GM23338 (cell line): Measurements from ENCODE around the gene C11orf71. TPM values are rescaled to one million over a fixed set of nuclear protein-coding genes. Genes with fewer than 3 reads are reported as not detected.

Experiments
- ATAC-seq: fragments of 200-7000 bp; cut with Tn5 transposase; 3 replicates; pipeline ENCODE4 v1.9.1; 2020
- DNase-seq: peaks from one replicate; pipeline ENCODE4 v3.0.0-alpha.2; 2015; ENCODE audit warnings: low spot score
- H2AFZ ChIP-seq: fragments of 200-600 bp; sonication (generic); 2 replicates; pipeline ENCODE4 v1.8.0; 2016; ENCODE audit warnings: antibody characterized with exemption, mild to moderate bottlenecking, moderate library complexity
- H3F3A ChIP-seq: fragments of 200-600 bp; sonication (generic); replicated peaks from 2 replicates; pipeline ENCODE4 v1.8.0; 2017; ENCODE audit warnings: antibody characterized with exemption, mixed run types, low read depth
- H3K27ac ChIP-seq: fragments of 200-600 bp; sonication (generic); 2 replicates; pipeline ENCODE4 v1.6.1; 2016; ENCODE audit warnings: low read depth
- H3K27me3 ChIP-seq: fragments of 200-600 bp; sonication (generic); 2 replicates; pipeline ENCODE4 v1.8.0; 2016; ENCODE audit warnings: mild to moderate bottlenecking, mixed run types, moderate library complexity; ENCODE audit not compliant: insufficient read depth
- H3K36me3 ChIP-seq: fragments of 200-600 bp; sonication (generic); 2 replicates; pipeline ENCODE4 v1.8.0; 2016; ENCODE audit warnings: mild to moderate bottlenecking; ENCODE audit not compliant: insufficient read depth
- H3K4me1 ChIP-seq: fragments of 200-600 bp; sonication (generic); 2 replicates; pipeline ENCODE4 v1.8.0; 2016; ENCODE audit warnings: mild to moderate bottlenecking, moderate library complexity; ENCODE audit not compliant: insufficient read depth
- H3K4me2 ChIP-seq: fragments of 200-600 bp; sonication (generic); 2 replicates; pipeline ENCODE4 v1.7.1; 2017; ENCODE audit warnings: mixed run types
- H3K4me3 ChIP-seq: fragments of 200-600 bp; sonication (generic); 2 replicates; pipeline ENCODE4 v1.6.1; 2016; ENCODE audit warnings: mixed run types
- H3K79me2 ChIP-seq: fragments of 200-600 bp; sonication (generic); replicated peaks from 2 replicates; pipeline ENCODE4 v1.8.0; 2017; ENCODE audit warnings: mild to moderate bottlenecking; ENCODE audit not compliant: insufficient read depth
- H3K9me2 ChIP-seq: fragments of 200-600 bp; sonication (generic); 2 replicates; pipeline ENCODE4 v1.8.0; 2017; ENCODE audit not compliant: insufficient read depth
- H4K20me1 ChIP-seq: fragments of 200-600 bp; sonication (generic); replicated peaks from 2 replicates; pipeline ENCODE4 v1.8.0; 2017; ENCODE audit warnings: mild to moderate bottlenecking; ENCODE audit not compliant: insufficient read depth
- H3K27ac Mint-ChIP-seq: 2 replicates; pipeline ENCODE4 v1.8.0; 2020; ENCODE audit warnings: inconsistent platforms, mild to moderate bottlenecking, moderate library complexity, mixed read lengths
- H3K27me3 Mint-ChIP-seq: 3 replicates; pipeline ENCODE4 v1.8.0; 2022; ENCODE audit warnings: low read depth, mild to moderate bottlenecking, moderate library complexity, mixed read lengths, inconsistent platforms; ENCODE audit not compliant: insufficient read depth, poor library complexity
- H3K36me3 Mint-ChIP-seq: 3 replicates; pipeline ENCODE4 v1.8.0; 2021; ENCODE audit warnings: low read depth, mild to moderate bottlenecking, inconsistent platforms, moderate library complexity, mixed read lengths
- H3K4me1 Mint-ChIP-seq: 3 replicates; pipeline ENCODE4 v1.8.0; 2020; ENCODE audit warnings: mild to moderate bottlenecking, inconsistent platforms, mixed read lengths
- H3K4me3 Mint-ChIP-seq: 3 replicates; pipeline ENCODE4 v1.8.0; 2021; ENCODE audit warnings: moderate library complexity, mild to moderate bottlenecking, inconsistent platforms, mixed read lengths
- H3K9me3 Mint-ChIP-seq: 3 replicates; pipeline ENCODE4 v1.8.0; 2020; ENCODE audit warnings: moderate library complexity, mild to moderate bottlenecking, inconsistent platforms, mixed read lengths
- CREB1 ChIP-seq: fragments of 250-450 bp; sonication (Bioruptor Pico); IDR thresholded peaks from 2 replicates; pipeline ENCODE4 v1.5.0; 2020; ENCODE audit warnings: low read depth, mild to moderate bottlenecking, moderate library complexity
- CTCF ChIP-seq, 2 experiments: fragments of 200-600 bp in 1 of 2; sonication (generic) in 1 of 2; conservative IDR thresholded peaks; 2 replicates each; pipeline versions ENCODE4 v1.5.1 to v1.6.1; 2016 to 2017; ENCODE audit warnings: antibody characterized with exemption in 2 of 2, low read depth in 2 of 2, mild to moderate bottlenecking in 2 of 2, moderate library complexity in 1 of 2
- ETS1 ChIP-seq: IDR thresholded peaks from 2 replicates; pipeline ENCODE4 v1.6.1; 2016; ENCODE audit warnings: antibody characterized with exemption
- EZH2 ChIP-seq: fragments of 200-600 bp; sonication (generic); IDR thresholded peaks from one replicate; pipeline ENCODE4 v1.8.0; 2017; ENCODE audit warnings: antibody characterized with exemption, mild to moderate bottlenecking, low read depth; ENCODE audit not compliant: unreplicated experiment
- EZH2phosphoT487 ChIP-seq: fragments of 200-600 bp; sonication (generic); IDR thresholded peaks from one replicate; pipeline ENCODE4 v1.8.1; 2018; ENCODE audit warnings: antibody characterized with exemption; ENCODE audit not compliant: unreplicated experiment
- JUNB ChIP-seq: IDR thresholded peaks from one replicate; pipeline ENCODE4 v1.6.1; 2016; ENCODE audit warnings: antibody characterized with exemption; ENCODE audit not compliant: unreplicated experiment
- NANOG ChIP-seq: IDR thresholded peaks from 2 replicates; pipeline ENCODE4 v1.6.1; 2016; ENCODE audit warnings: antibody characterized with exemption, borderline replicate concordance
- POLR2AphosphoS5 ChIP-seq: IDR thresholded peaks from 2 replicates; pipeline ENCODE4 v1.6.1; 2016; ENCODE audit warnings: antibody characterized with exemption, low read depth
- REST ChIP-seq: IDR thresholded peaks from one replicate; pipeline ENCODE4 v1.6.1; 2018; ENCODE audit warnings: antibody characterized with exemption; ENCODE audit not compliant: unreplicated experiment
- STAT1 ChIP-seq: IDR thresholded peaks from one replicate; pipeline ENCODE4 v1.6.1; 2016; ENCODE audit warnings: antibody characterized with exemption; ENCODE audit not compliant: unreplicated experiment
- ZNF114 ChIP-seq: fragments of 250-450 bp; sonication (Bioruptor Pico); IDR thresholded peaks from 2 replicates; pipeline ENCODE4 v1.5.0; 2020; ENCODE audit warnings: mild to moderate bottlenecking, moderate library complexity
- ZNF462 ChIP-seq: fragments of 250-450 bp; sonication (Bioruptor Pico); IDR thresholded peaks from 2 replicates; pipeline ENCODE4 v1.5.0; 2020; ENCODE audit warnings: mild to moderate bottlenecking, moderate library complexity
- polyA plus RNA-seq: library from polyadenylated mRNA; unstranded; fragments of >200 nt; fragmentation: Nextera tagmentation; extraction: Ambion mirVana; gene quantifications from 2 replicates; pipeline ENCODE4 v1.2.1, GENCODE V29; 2016
- total RNA-seq: library from RNA; depleted of rRNA; stranded (reverse); fragments of >200 nt; shearing (Covaris generic); gene quantifications from 2 replicates; pipeline ENCODE4 v1.2.3, GENCODE V29; 2014

Gene C11orf71
- total and polyA plus RNA-seq, 2 experiments from 2014 or later, result 5.8 to 8.7 TPM

DNA sequence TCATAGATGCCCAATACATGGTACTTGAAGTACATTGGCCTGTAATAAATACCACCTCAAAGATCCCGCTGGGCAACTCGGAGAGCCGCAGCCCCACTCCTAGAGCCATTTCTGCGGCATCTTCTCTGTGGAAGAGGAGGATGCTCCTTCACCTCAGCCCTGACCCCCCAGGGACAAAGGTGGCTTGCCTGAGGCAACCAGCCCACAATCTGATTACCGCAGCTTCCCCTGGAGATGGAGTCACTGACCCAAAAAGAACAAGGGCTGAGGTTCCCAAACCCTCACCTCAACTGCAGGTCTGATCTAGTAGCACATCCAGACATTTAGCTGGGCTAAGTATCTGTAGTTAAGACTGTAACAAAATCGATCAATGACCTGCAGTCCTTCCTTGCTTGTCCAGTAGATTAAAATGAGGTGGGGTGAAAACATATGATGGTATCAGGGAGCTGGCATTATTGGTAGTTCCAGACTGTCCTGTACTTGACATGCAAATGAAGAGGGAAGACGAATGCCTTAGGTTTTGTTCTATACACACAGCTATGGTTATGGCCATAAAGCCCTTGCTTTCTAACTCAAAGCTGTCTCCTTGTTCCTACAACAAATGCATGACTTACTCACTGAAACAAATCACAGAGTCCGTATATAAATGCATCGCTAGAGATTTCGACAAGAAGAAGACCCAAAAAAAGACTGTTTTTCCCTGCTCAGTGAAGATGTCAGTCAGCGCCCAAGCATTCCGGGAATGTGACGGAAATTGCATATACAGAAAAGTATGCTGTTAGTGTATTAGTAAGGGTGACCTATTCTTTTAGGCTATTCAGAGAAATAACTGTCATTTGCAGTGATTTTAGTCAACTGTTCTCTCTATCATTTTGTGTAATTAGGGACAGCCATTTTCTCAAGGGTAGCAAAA, 33.7 kb downstream of the C11orf71 start:
- H4K20me1 ChIP-seq, result no peaks in the 10 kb centered on the region
- ATAC-seq, result no peak
- no peak overlapping the region for H3K4me3 ChIP-seq

More for the DNA sequence above, 33.7 kb downstream of the C11orf71 start:
- Histone ChIP-seq H3K36me3 (no peaks in the 10 kb centered on the region), H2AFZ (peak overlapping the region; percentile 56; the same call in 1 of the 2 replicates), H3K27ac (no peak overlapping the region), H3K4me2 (no peak overlapping the region), H3K27me3 (no peaks in the 10 kb centered on the region), H3K9me2 (peaks cover 4% of the 10 kb centered on the region; the same call in 1 of the 2 replicates), H3F3A (no peaks in the 10 kb centered on the region), H3K79me2 (no peaks in the 10 kb centered on the region), H3K4me1 (peaks cover 4% of the 10 kb centered on the region; the same call in 1 of the 2 replicates)
- H3K27ac Mint-ChIP-seq, result no peak overlapping the region
- H3K9me3 Mint-ChIP-seq, result no peaks in the 10 kb centered on the region
- TF ChIP-seq EZH2phosphoT487, result no peak
- TF ChIP-seq POLR2AphosphoS5, result no peak
- TF ChIP-seq ETS1, result no peak
- no peak for TF ChIP-seq NANOG
- no peak for TF ChIP-seq CREB1 (CRISPR knock-in tag)
- no peak for TF ChIP-seq REST
- no peak for TF ChIP-seq ZNF114 (CRISPR knock-in tag)
- no peak for TF ChIP-seq STAT1
- no peak for TF ChIP-seq JUNB
- no peak for TF ChIP-seq ZNF462 (CRISPR knock-in tag)
- no peak for TF ChIP-seq CTCF (conservative IDR thresholded peaks at IDR 0.05; ENCODE audit: low read depth in 2 of 2)
- TF ChIP-seq EZH2, result no peak
- H3K36me3 Mint-ChIP-seq, result no peaks in the 10 kb centered on the region
- H3K4me1 Mint-ChIP-seq, result peaks cover 8% of the 10 kb centered on the region
- H3K4me3 Mint-ChIP-seq, result no peak overlapping the region
- peaks cover 3% of the 10 kb centered on the region for H3K27me3 Mint-ChIP-seq
- DNase-seq, result no peak
